Vagina (tissue), 2 donors: ENCODE data around the gene WIPF2. TPM values are rescaled to one million over a fixed set of nuclear protein-coding genes. Genes with fewer than 3 reads are reported as not detected.
"Not testable (repeated sequence)": the region's sequence is repeated elsewhere in the genome, so short reads cannot be mapped to it uniquely, and the experiment has no call there.

ENCODE experiments used
- DNase-seq, 2 donors: peaks; one replicate each; pipeline ENCODE4 v3.0.0-alpha.2; 2017; ENCODE audit errors: extremely low spot score in 2 of 2
- H3K27ac ChIP-seq: fragments of 200-600 bp; sonication (generic); one replicate; pipeline ENCODE4 v1.5.1; 2019
- H3K27me3 ChIP-seq: fragments of 200-600 bp; sonication (generic); one replicate; pipeline ENCODE4 v1.5.1; 2019
- H3K36me3 ChIP-seq, 2 donors: fragments of 200-600 bp; sonication (generic); one replicate each; pipeline ENCODE4 v1.5.1; 2017 to 2019
- H3K4me1 ChIP-seq: fragments of 200-600 bp; sonication (generic); one replicate; pipeline ENCODE4 v1.5.1; 2019
- H3K4me3 ChIP-seq, 2 donors: fragments of 200-600 bp; sonication (generic); 1 replicate in 1 of 2; 2 replicates in 1 of 2; pipeline ENCODE4 v1.5.1; 2016 to 2019
- H3K9me3 ChIP-seq: fragments of 200-600 bp; sonication (generic); one replicate; pipeline ENCODE4 v1.5.1; 2019
- POLR2A ChIP-seq, 2 donors: fragments of 450-650 bp; IDR thresholded peaks; one replicate each; pipeline ENCODE4 v1.6.1; 2017; ENCODE audit warnings: antibody characterized with exemption in 2 of 2, mild to moderate bottlenecking in 2 of 2, moderate library complexity in 2 of 2
- POLR2AphosphoS5 ChIP-seq, 2 donors: sonication (generic); formaldehyde crosslinking; IDR thresholded peaks; one replicate each; pipeline ENCODE4 v1.9.0; 2017; ENCODE audit warnings: antibody characterized with exemption in 2 of 2, mild to moderate bottlenecking in 2 of 2, low read depth in 1 of 2; ENCODE audit not compliant: insufficient read depth in 1 of 2
- intact Hi-C: fragments of 100-400 bp; cut with DNase I; formaldehyde crosslinking; loops from one replicate; pipeline ENCODE4 v1.15.1; 2023
- total RNA-seq: library from RNA; depleted of rRNA; stranded (reverse); fragments of >200 nt; gene quantifications from one replicate; pipeline ENCODE4 v1.2.3, GENCODE V29; 2016
- TF ChIP-seq, protein P1 (sequence below), 3 experiments: fragments of 450-650 bp in 2 of 3; fragments of 200-600 bp in 1 of 3; sonication (generic) in 1 of 3; IDR thresholded peaks; one replicate each; pipeline ENCODE4 v1.5.1; 2017 to 2019; ENCODE audit warnings: antibody characterized with exemption in 3 of 3, mild to moderate bottlenecking in 2 of 3, moderate library complexity in 2 of 3

WIPF2 gene
- total RNA-seq, 1 donor from 2014 or later = 10.6 TPM

GRCh38 chr17:40303708-40304551, 84.8 kb downstream of the WIPF2 start:
- Histone ChIP-seq H3K27ac (peak overlapping the region; percentile 52), H3K9me3 (no peaks in the 10 kb centered on the region), H3K36me3 (no peaks in the 10 kb centered on the region), H3K4me1 (peaks cover 60% of the 10 kb centered on the region), H3K4me3 (no peak overlapping the region), H3K27me3 (no peaks in the 10 kb centered on the region)
- intact Hi-C loops = loop anchor here (2.0 to 10.0 kb wide), 2 partner anchors 51 to 141 kb away; partner anchors contain the start of gene IGFBP4
- DNase-seq = no peak
- no peak for TF ChIP-seq POLR2A (IDR thresholded peaks at IDR 0.05)
- TF ChIP-seq, protein P1, sequence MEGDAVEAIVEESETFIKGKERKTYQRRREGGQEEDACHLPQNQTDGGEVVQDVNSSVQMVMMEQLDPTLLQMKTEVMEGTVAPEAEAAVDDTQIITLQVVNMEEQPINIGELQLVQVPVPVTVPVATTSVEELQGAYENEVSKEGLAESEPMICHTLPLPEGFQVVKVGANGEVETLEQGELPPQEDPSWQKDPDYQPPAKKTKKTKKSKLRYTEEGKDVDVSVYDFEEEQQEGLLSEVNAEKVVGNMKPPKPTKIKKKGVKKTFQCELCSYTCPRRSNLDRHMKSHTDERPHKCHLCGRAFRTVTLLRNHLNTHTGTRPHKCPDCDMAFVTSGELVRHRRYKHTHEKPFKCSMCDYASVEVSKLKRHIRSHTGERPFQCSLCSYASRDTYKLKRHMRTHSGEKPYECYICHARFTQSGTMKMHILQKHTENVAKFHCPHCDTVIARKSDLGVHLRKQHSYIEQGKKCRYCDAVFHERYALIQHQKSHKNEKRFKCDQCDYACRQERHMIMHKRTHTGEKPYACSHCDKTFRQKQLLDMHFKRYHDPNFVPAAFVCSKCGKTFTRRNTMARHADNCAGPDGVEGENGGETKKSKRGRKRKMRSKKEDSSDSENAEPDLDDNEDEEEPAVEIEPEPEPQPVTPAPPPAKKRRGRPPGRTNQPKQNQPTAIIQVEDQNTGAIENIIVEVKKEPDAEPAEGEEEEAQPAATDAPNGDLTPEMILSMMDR (IDR thresholded peaks at IDR 0.05) = no peak
- TF ChIP-seq POLR2AphosphoS5 (IDR thresholded peaks at IDR 0.05; ENCODE audit: insufficient read depth in 1 of 2, low read depth in 1 of 2) = no peak

DNA sequence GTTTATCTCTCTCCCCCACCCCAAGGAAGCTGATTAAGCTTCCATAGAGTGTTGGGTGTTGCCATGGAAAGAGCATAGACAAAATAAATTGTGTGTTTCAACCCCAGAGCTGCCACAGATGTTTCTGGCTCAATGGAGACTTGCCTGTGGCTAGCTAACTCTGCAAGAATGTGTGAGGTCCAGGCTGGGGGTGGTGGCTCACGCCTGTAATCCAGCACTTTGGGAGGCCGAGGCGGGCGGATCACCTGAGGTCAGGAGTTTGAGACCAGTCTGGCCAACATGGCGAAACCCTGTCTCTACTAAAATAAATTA, 85.4 kb downstream of the WIPF2 start:
- not testable (repeated sequence) for H3K4me3 ChIP-seq, H3K36me3 ChIP-seq, H3K9me3 ChIP-seq, DNase-seq, H3K27me3 ChIP-seq
- Histone ChIP-seq H3K4me1 (peaks cover 60% of the 10 kb centered on the region), H3K27ac (peak overlapping the region; percentile 52)
- intact Hi-C loops = loop anchor here (10.0 kb wide), 1 partner anchor 140 kb away; the partner anchor contains the start of gene IGFBP4

DNA sequence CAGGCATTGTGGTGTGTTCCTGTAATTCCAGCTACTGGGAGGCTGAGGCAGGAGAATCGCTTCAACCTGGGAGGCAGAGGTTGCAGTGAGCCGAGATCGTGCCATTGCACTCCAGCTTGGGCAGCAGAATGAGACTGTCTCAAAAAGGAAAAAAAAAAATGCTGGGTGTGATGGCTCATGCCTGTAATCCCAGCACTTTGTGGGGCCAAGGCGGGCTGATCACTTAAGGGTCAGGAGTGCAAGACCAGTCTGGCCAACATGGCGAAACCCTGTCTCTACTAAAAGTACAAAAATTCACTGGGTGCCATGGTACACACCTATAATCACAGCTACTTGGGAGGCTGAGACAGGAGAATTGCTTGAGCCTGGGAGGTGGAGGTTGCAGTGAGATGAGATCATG, 85.8 kb downstream of the WIPF2 start:
- not testable (repeated sequence) for DNase-seq, H3K9me3 ChIP-seq, H3K4me3 ChIP-seq, H3K36me3 ChIP-seq, H3K27me3 ChIP-seq
- peaks cover 64% of the 10 kb centered on the region for H3K4me1 ChIP-seq
- peak overlapping the region; percentile 52 for H3K27ac ChIP-seq
- intact Hi-C loops = loop anchor here (10.0 kb wide), 1 partner anchor 140 kb away; the partner anchor contains the start of gene IGFBP4

- Histone ChIP-seq H3K4me1 (peaks cover 79% of the 10 kb centered on the region), H3K36me3 (no peaks in the 10 kb centered on the region), H3K4me3 (no peak overlapping the region), H3K9me3 (no peaks in the 10 kb centered on the region), H3K27ac (peak overlapping the region; percentile 88), H3K27me3 (no peaks in the 10 kb centered on the region)
- intact Hi-C loops = loop anchor here (10.0 kb wide), 1 partner anchor 138 kb away; the partner anchor contains the start of gene IGFBP4
- TF ChIP-seq, protein P1 (IDR thresholded peaks at IDR 0.05) = no peak
- TF ChIP-seq POLR2AphosphoS5 (IDR thresholded peaks at IDR 0.05; ENCODE audit: insufficient read depth in 1 of 2, low read depth in 1 of 2) (no peak), POLR2A (IDR thresholded peaks at IDR 0.05) (no peak)
- DNase-seq = no peak
Observed at GRCh38 chr17:40306395-40306794, 87.3 kb downstream of the WIPF2 start.

DNA sequence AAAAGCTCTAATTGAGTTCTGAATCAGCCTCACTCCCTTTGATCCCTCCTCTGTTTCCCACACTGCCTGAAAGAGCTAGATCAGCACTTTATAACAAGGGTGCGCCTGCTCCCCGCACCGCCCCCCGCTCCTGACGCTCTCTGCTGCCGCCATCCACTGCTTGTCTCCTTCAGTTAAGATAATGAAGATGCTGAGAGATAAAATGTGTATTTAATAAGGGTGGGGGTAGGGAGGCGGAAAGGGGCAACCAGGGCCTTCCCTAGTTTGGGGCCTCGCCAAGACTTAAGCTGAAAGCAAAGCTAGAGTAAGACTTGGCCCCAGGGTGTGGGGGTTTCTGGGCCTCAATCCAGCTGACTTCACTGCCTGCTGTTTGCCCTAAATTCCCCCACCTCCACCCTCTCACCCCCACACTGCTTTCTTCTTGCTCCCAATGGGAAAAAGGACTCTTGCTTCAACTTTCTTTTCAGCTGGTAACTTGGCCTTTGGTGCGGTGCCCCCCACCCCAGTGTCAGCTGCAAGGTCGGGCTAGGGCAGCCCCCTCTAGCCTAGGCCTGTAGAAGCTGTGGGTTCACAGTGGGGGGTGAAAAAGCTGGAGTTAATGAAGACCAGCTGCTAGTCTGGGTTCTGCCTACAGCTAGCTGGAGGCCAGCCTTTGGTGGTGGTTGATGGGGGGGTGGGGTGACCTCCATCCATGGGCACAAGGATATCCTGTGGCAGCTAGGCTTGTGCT, 88.1 kb downstream of the WIPF2 start:
- no peak overlapping the region for H3K4me3 ChIP-seq
- intact Hi-C loops = loop anchor here (10.0 kb wide), 1 partner anchor 138 kb away; the partner anchor contains the start of gene IGFBP4
- H3K9me3 ChIP-seq = no peaks in the 10 kb centered on the region
- DNase-seq = no peak
- H3K4me1 ChIP-seq = peaks cover 87% of the 10 kb centered on the region
- peak overlapping the region; percentile 88 for H3K27ac ChIP-seq
- TF ChIP-seq POLR2AphosphoS5 (IDR thresholded peaks at IDR 0.05; ENCODE audit: insufficient read depth in 1 of 2, low read depth in 1 of 2) = no peak
- no peak for TF ChIP-seq POLR2A (IDR thresholded peaks at IDR 0.05)
- TF ChIP-seq, protein P1 (IDR thresholded peaks at IDR 0.05) = no peak
- no peaks in the 10 kb centered on the region for H3K27me3 ChIP-seq
- no peaks in the 10 kb centered on the region for H3K36me3 ChIP-seq
